GM18868 (cell line): ENCODE measurements around the gene SPRR5.

Experiments
- ATAC-seq: cut with Tn5 transposase; IDR thresholded peaks from one replicate; pipeline ENCODE4 v1.9.1; 2021; ENCODE audit warnings: mild to moderate bottlenecking, moderate library complexity; ENCODE audit not compliant: unreplicated experiment

The SPRR5 gene

GRCh38 chr1:152981146-152981871 lies 34.3 kb downstream of the SPRR5 start:
- ATAC-seq = no peak

- no peak for ATAC-seq
Measured at GRCh38 chr1:152982076-152982475, 35.1 kb downstream of the SPRR5 start.

- no peak for ATAC-seq
Measured at GRCh38 chr1:152983234-152983633, 36.2 kb downstream of the SPRR5 start.

- ATAC-seq = no peak
Measured at GRCh38 chr1:152983743-152984142, 36.7 kb downstream of the SPRR5 start, which contains the start of gene SPRR1A. SPRR1A (plus strand) TSS chr1:152984081; CDS start chr1:152985231, 1,150 bp downstream.

- ATAC-seq = no peak
Measured at GRCh38 chr1:152986578-152986977, 39.6 kb downstream of the SPRR5 start.

GRCh38 chr1:152993186-152993585 lies 46.2 kb downstream of the SPRR5 start:
- no peak for ATAC-seq

- no peak for ATAC-seq
Measured at GRCh38 chr1:152995842-152996241, 48.8 kb downstream of the SPRR5 start.

GRCh38 chr1:152996633-152997400 lies 49.8 kb downstream of the SPRR5 start:
- no peak for ATAC-seq

- ATAC-seq = no peak
Measured at GRCh38 chr1:152997901-152998300, 50.9 kb downstream of the SPRR5 start.

- ATAC-seq = no peak
Measured at GRCh38 chr1:152998476-152998875, 51.5 kb downstream of the SPRR5 start.
